Measurements from ENCODE around the gene ZNF865.

DNA sequence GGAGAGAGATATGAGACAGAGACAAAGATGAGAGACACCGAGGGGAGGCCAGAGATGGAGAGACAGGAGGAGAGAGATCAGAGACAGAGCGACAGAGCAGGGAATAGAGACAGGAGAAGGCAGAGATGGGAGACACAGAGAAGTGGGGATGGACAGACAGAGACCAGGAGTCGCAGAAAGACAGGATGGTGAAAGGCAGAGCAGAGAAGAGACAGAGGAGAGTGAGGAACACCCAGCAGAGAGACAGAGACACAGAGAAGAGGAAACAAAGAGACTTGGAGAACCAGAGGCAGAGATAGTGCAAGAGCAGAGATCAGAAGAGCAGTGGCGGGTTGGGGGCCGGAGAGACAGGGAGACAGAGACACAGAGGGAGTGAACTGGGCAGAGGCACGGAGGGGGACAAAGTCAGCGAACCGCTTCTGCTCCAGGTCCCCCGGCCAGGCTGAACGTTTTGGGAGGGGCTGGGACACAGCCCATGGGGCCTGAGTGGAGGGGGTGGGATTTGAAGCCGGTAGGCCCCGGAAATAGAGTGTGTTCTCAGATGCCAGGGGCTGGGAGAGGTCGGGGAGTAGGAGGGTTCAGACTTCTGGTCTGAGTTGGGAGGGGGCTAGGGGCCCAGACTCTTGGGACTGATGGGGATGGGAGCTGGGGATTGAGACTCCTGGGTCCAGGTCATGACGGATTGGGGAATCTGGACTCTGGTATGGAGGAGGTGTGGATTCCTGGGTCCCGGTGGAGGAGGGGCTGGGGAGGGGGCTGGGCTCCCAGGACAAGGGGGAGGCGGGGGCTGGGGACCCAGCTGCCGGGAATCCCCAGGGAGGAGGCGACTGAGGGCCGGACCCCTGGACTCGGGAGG is 25.5 kb upstream of the ZNF865 start:
- TF ChIP-seq EZH2 (IDR thresholded peaks at IDR 0.05; ENCODE audit: borderline replicate concordance, low read length) = no peak
- TF ChIP-seq, protein P1, sequence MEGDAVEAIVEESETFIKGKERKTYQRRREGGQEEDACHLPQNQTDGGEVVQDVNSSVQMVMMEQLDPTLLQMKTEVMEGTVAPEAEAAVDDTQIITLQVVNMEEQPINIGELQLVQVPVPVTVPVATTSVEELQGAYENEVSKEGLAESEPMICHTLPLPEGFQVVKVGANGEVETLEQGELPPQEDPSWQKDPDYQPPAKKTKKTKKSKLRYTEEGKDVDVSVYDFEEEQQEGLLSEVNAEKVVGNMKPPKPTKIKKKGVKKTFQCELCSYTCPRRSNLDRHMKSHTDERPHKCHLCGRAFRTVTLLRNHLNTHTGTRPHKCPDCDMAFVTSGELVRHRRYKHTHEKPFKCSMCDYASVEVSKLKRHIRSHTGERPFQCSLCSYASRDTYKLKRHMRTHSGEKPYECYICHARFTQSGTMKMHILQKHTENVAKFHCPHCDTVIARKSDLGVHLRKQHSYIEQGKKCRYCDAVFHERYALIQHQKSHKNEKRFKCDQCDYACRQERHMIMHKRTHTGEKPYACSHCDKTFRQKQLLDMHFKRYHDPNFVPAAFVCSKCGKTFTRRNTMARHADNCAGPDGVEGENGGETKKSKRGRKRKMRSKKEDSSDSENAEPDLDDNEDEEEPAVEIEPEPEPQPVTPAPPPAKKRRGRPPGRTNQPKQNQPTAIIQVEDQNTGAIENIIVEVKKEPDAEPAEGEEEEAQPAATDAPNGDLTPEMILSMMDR (IDR thresholded peaks at IDR 0.05; ENCODE audit: low read length) = no peak
